Measurements from ENCODE around the gene MYDGF. TPM values are rescaled to one million over a fixed set of nuclear protein-coding genes. Genes with fewer than 3 reads are reported as not detected.
A peak's percentile ranks its signal among the peaks of the same experiment; 100 is the strongest.

MYDGF gene
- total and polyA plus RNA-seq, 4 donors = 85.1 to 222 (median 144) TPM

DNA sequence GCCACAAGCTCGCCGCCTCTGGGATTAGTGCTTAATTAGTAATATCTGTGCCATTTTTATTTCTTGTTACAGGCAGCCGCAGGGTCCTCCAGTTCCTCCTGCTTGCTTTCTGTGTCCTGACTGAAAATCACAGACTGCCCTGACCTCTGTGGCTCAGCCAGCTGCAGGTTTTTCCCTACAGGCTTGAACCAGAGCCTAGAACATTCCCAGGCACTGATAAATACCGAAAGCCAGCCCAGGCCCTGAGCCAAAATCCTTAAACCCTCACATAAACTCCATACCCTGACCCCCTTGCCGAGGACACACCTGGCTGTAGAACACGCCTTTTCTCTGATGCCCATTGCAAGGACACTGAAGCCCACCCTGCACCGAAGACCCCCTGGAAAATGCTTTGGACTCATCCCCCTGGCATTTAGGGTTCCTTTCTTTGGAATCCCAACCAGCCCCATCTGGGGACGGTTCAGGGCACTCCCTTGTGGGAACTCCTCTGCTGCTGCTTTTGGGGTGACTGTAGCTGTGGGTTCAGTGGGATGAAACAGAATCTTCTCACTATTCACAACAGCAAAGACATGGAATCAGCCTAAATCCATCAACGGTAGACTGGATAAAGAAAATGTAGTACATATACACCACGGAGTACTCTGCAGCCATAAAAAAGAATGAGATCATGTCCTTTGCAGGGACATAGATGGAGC, 38.0 kb upstream of the MYDGF start:
- Histone ChIP-seq H3K9me3 (ENCODE audit: control insufficient read depth in 4 of 4, low read length in 3 of 4) (no peaks in the 10 kb centered on the region), H3K4me3 (ENCODE audit: low read depth in 1 of 3, low read length in 3 of 3) (no peak overlapping the region), H3K36me3 (ENCODE audit: control insufficient read depth in 4 of 4, insufficient read depth in 3 of 4, low read depth in 1 of 4, low read length in 3 of 4) (peaks cover 5 to 18% (median 12%) of the 10 kb centered on the region in 4 donors), H3K27ac (ENCODE audit: low read depth in 1 of 2, low read length in 2 of 2) (peak overlapping the region; percentile 95 to 96), H3K4me1 (ENCODE audit: control insufficient read depth in 4 of 4, insufficient read depth in 4 of 4, low read length in 3 of 4) (peaks cover 33 to 79% (median 66%) of the 10 kb centered on the region in 4 donors), H3K27me3 (ENCODE audit: control insufficient read depth in 4 of 4, insufficient read depth in 4 of 4, low read length in 3 of 4) (no peaks in the 10 kb centered on the region), H3K9ac (ENCODE audit: low read depth in 1 of 2, low read length in 2 of 2) (peak overlapping the region in 1 of 2 donors; percentile 47)
- no peak for DNase-seq (ENCODE audit: low spot score)
- TF ChIP-seq, protein P1, sequence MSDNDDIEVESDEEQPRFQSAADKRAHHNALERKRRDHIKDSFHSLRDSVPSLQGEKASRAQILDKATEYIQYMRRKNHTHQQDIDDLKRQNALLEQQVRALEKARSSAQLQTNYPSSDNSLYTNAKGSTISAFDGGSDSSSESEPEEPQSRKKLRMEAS (IDR thresholded peaks at IDR 0.05) = peak; percentile 68
- TF ChIP-seq HNF4G (IDR thresholded peaks at IDR 0.05) = no peak
- peak; percentile 46 for TF ChIP-seq YY1 (IDR thresholded peaks at IDR 0.05)
- TF ChIP-seq, protein P2, sequence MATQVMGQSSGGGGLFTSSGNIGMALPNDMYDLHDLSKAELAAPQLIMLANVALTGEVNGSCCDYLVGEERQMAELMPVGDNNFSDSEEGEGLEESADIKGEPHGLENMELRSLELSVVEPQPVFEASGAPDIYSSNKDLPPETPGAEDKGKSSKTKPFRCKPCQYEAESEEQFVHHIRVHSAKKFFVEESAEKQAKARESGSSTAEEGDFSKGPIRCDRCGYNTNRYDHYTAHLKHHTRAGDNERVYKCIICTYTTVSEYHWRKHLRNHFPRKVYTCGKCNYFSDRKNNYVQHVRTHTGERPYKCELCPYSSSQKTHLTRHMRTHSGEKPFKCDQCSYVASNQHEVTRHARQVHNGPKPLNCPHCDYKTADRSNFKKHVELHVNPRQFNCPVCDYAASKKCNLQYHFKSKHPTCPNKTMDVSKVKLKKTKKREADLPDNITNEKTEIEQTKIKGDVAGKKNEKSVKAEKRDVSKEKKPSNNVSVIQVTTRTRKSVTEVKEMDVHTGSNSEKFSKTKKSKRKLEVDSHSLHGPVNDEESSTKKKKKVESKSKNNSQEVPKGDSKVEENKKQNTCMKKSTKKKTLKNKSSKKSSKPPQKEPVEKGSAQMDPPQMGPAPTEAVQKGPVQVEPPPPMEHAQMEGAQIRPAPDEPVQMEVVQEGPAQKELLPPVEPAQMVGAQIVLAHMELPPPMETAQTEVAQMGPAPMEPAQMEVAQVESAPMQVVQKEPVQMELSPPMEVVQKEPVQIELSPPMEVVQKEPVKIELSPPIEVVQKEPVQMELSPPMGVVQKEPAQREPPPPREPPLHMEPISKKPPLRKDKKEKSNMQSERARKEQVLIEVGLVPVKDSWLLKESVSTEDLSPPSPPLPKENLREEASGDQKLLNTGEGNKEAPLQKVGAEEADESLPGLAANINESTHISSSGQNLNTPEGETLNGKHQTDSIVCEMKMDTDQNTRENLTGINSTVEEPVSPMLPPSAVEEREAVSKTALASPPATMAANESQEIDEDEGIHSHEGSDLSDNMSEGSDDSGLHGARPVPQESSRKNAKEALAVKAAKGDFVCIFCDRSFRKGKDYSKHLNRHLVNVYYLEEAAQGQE (IDR thresholded peaks at IDR 0.05) = peak; percentile 57
- TF ChIP-seq FOXA1 (IDR thresholded peaks at IDR 0.05) = no peak
- peak; percentile 16 to 53 for TF ChIP-seq RAD21 (IDR thresholded peaks at IDR 0.05)
- TF ChIP-seq EGR1 (IDR thresholded peaks at IDR 0.05; ENCODE audit: low read depth in 2 of 2) = peak in 1 of 2 donors; percentile 23
- no peak for TF ChIP-seq GABPA (IDR thresholded peaks at IDR 0.05 in 1 of 2, conservative IDR thresholded peaks at IDR 0.05 in 1 of 2)
- peak in 1 of 2 donors; percentile 36 for TF ChIP-seq JUND (IDR thresholded peaks at IDR 0.05)
- TF ChIP-seq, protein P3, sequence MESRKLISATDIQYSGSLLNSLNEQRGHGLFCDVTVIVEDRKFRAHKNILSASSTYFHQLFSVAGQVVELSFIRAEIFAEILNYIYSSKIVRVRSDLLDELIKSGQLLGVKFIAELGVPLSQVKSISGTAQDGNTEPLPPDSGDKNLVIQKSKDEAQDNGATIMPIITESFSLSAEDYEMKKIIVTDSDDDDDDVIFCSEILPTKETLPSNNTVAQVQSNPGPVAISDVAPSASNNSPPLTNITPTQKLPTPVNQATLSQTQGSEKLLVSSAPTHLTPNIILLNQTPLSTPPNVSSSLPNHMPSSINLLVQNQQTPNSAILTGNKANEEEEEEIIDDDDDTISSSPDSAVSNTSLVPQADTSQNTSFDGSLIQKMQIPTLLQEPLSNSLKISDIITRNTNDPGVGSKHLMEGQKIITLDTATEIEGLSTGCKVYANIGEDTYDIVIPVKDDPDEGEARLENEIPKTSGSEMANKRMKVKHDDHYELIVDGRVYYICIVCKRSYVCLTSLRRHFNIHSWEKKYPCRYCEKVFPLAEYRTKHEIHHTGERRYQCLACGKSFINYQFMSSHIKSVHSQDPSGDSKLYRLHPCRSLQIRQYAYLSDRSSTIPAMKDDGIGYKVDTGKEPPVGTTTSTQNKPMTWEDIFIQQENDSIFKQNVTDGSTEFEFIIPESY (IDR thresholded peaks at IDR 0.05) = peak; percentile 38
- no peak for TF ChIP-seq TAF1 (conservative IDR thresholded peaks at IDR 0.05)
- TF ChIP-seq, protein P4, sequence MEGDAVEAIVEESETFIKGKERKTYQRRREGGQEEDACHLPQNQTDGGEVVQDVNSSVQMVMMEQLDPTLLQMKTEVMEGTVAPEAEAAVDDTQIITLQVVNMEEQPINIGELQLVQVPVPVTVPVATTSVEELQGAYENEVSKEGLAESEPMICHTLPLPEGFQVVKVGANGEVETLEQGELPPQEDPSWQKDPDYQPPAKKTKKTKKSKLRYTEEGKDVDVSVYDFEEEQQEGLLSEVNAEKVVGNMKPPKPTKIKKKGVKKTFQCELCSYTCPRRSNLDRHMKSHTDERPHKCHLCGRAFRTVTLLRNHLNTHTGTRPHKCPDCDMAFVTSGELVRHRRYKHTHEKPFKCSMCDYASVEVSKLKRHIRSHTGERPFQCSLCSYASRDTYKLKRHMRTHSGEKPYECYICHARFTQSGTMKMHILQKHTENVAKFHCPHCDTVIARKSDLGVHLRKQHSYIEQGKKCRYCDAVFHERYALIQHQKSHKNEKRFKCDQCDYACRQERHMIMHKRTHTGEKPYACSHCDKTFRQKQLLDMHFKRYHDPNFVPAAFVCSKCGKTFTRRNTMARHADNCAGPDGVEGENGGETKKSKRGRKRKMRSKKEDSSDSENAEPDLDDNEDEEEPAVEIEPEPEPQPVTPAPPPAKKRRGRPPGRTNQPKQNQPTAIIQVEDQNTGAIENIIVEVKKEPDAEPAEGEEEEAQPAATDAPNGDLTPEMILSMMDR (IDR thresholded peaks at IDR 0.05; ENCODE audit: low read depth, low read length, missing input control) = no peak
- peak; percentile 45 for TF ChIP-seq NR2F2 (IDR thresholded peaks at IDR 0.05)
- peak; percentile 91 to 94 for TF ChIP-seq RXRA (IDR thresholded peaks at IDR 0.05)
- peak; percentile 84 for TF ChIP-seq SP1 (IDR thresholded peaks at IDR 0.05)
- peak; percentile 65 to 68 for TF ChIP-seq HNF4A (conservative IDR thresholded peaks at IDR 0.05)
- 43% methylated on average over 10 of the region's 10 CpGs for WGBS

Measured in liver (tissue), 9 donors.